ENCODE measurements around the gene PMPCB.

DNA sequence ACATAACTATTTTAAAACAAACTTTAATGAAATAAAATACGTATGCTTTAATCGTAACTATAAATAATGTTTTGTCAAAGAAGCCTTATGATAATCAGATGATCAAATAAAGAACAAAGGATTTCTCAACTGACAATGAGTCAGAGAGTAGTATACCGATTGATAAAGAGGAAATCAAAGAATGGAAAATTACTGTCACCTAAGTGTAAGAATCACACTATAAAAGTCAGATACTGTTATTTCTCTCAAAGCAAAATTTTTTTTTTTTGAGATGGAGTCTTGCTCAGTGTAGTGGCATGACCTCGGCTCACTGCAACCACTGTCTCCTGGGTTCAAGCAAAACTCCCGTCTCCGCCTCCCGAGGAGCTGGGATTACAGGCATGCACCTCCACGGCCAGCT lies 28.5 kb downstream of the PMPCB start:
- TF ChIP-seq, protein P1, sequence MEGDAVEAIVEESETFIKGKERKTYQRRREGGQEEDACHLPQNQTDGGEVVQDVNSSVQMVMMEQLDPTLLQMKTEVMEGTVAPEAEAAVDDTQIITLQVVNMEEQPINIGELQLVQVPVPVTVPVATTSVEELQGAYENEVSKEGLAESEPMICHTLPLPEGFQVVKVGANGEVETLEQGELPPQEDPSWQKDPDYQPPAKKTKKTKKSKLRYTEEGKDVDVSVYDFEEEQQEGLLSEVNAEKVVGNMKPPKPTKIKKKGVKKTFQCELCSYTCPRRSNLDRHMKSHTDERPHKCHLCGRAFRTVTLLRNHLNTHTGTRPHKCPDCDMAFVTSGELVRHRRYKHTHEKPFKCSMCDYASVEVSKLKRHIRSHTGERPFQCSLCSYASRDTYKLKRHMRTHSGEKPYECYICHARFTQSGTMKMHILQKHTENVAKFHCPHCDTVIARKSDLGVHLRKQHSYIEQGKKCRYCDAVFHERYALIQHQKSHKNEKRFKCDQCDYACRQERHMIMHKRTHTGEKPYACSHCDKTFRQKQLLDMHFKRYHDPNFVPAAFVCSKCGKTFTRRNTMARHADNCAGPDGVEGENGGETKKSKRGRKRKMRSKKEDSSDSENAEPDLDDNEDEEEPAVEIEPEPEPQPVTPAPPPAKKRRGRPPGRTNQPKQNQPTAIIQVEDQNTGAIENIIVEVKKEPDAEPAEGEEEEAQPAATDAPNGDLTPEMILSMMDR (IDR thresholded peaks at IDR 0.05) = no peak
- TF ChIP-seq EZH2 (IDR thresholded peaks at IDR 0.05) (no peak), EZH2phosphoT487 (IDR thresholded peaks at IDR 0.05) (no peak)

Measured in neural progenitor cell (in vitro differentiated cells).